Ishikawa (cell line): ENCODE results near the gene ZNF669.

Experiments
- CEBPB ChIP-seq: IDR thresholded peaks from 2 replicates; pipeline ENCODE4 v1.6.1; 2012
- CREB1 ChIP-seq: IDR thresholded peaks from 2 replicates; pipeline ENCODE4 v1.6.1; 2012; ENCODE audit warnings: low read depth
- EGR1 ChIP-seq: IDR thresholded peaks from 2 replicates; pipeline ENCODE4 v1.6.1; 2012
- EP300 ChIP-seq: IDR thresholded peaks from 2 replicates; pipeline ENCODE4 v1.6.1; 2012; ENCODE audit warnings: borderline replicate concordance
- FOXM1 ChIP-seq: IDR thresholded peaks from 2 replicates; pipeline ENCODE4 v1.6.1; 2012; ENCODE audit warnings: low read depth, borderline replicate concordance
- NFIC ChIP-seq: IDR thresholded peaks from 2 replicates; pipeline ENCODE4 v1.6.1; 2012
- RAD21 ChIP-seq: IDR thresholded peaks from 2 replicates; pipeline ENCODE4 v1.6.1; 2012; ENCODE audit warnings: low read depth
- TAF1 ChIP-seq: IDR thresholded peaks from 2 replicates; pipeline ENCODE4 v1.6.1; 2012; ENCODE audit warnings: low read depth, mild to moderate bottlenecking
- TCF12 ChIP-seq: IDR thresholded peaks from 2 replicates; pipeline ENCODE4 v1.6.1; 2012; ENCODE audit warnings: low read depth
- TEAD4 ChIP-seq: IDR thresholded peaks from 2 replicates; pipeline ENCODE4 v1.6.1; 2012
- YY1 ChIP-seq: IDR thresholded peaks from 2 replicates; pipeline ENCODE4 v1.6.1; 2012; ENCODE audit warnings: low read depth
- ZBTB7A ChIP-seq: IDR thresholded peaks from 2 replicates; pipeline ENCODE4 v1.6.1; 2012; ENCODE audit warnings: low read depth
- TF ChIP-seq, protein P1 (sequence below): IDR thresholded peaks from 2 replicates; pipeline ENCODE4 v1.6.1; 2012
- TF ChIP-seq, protein P2 (sequence below): IDR thresholded peaks from 2 replicates; pipeline ENCODE4 v1.6.1; 2012
- TF ChIP-seq, protein P3 (sequence below): IDR thresholded peaks from 2 replicates; pipeline ENCODE4 v1.6.1; 2012; ENCODE audit warnings: low read depth, mild to moderate bottlenecking

Gene ZNF669

DNA sequence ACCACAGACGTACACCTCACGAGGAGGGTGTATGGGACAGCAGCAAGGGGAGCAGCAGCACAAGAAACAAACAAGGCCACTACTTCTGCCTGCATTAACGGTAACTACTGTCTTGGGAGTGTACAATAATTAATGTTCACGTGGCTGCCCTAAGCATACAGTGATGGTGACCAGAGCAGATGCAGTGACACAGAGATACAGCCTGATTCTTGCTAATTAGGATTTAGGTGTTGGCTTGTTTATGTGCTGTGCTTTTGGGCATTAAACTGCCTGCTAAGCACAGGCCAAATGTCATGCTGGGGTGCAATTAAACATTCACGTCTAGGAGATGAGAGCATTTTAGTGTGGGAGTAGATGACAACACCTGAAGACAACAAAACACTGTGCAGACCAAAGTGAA is 7.2 kb downstream of the ZNF669 start:
- TF ChIP-seq FOXM1, result no peak

DNA sequence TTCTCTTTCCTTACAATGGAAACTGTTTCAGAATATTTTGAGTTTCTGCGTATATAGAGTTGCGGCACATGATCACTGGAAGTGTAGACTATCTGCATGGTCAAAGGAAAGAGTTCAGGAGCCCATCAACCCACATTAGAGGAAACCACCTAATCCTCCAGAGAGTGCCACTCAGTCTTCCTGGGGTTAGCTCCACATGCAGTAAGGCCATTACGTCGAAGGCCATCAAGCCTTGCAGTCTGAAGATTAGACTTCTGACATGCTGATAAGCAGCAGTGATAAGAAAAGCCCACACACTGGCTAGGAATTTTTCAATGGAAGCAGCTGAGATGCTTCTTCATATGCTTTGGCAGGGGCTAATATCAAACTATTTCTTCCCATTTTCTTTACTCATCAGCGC is 7.6 kb downstream of the ZNF669 start:
- TF ChIP-seq, protein P1, sequence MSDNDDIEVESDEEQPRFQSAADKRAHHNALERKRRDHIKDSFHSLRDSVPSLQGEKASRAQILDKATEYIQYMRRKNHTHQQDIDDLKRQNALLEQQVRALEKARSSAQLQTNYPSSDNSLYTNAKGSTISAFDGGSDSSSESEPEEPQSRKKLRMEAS, result no peak
- TF ChIP-seq EGR1 (no peak), RAD21 (no peak), FOXM1 (no peak), ZBTB7A (no peak), TCF12 (no peak), EP300 (no peak), YY1 (no peak)
- TF ChIP-seq, protein P2, sequence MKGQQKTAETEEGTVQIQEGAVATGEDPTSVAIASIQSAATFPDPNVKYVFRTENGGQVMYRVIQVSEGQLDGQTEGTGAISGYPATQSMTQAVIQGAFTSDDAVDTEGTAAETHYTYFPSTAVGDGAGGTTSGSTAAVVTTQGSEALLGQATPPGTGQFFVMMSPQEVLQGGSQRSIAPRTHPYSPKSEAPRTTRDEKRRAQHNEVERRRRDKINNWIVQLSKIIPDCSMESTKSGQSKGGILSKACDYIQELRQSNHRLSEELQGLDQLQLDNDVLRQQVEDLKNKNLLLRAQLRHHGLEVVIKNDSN, result no peak

DNA sequence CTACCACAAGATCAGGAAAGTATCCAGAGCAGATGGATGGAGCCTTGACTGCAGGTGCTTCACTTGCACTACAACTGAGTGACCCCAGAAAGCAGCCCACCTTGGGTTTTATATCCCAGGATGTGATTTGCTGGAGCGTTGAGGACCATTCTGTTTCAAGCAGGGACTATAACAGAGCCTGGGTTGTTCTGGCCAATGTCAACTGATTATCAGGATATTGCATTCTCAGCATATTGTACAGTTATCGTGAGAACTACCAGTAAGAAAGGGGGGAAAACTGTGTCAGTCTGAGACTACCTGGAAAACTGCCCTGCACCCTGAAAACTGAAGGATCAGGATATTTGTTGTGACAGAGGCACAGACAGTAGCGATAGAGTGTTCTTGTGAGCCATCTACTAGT is 8.0 kb downstream of the ZNF669 start:
- TF ChIP-seq CEBPB, result no peak
- TF ChIP-seq TAF1, result no peak
- TF ChIP-seq, protein P2, result no peak
- TF ChIP-seq EGR1, result no peak
- no peak for TF ChIP-seq FOXM1
- no peak for TF ChIP-seq TCF12
- TF ChIP-seq ZBTB7A, result no peak
- no peak for TF ChIP-seq EP300
- TF ChIP-seq, protein P1, result no peak
- TF ChIP-seq RAD21, result no peak
- TF ChIP-seq CREB1, result no peak

DNA sequence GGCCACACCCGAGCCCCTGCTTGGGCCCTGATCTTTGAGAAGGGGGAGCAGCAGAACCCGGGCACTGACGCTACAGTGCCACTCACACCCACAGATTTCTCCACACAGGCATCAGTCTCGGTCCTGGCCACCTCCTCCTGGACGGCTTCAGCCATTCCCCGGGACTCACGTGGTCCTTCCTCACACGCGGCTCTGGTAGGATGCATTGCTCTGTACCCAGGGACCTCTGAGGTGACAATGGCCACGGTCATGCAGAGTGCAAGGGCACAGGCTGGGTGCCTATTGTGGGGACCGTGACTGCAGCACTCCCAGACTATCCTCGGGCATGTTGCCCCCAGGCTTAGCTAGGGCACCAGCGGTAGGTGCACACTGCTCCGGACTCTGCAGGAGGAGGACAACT is 13.7 kb downstream of the ZNF669 start:
- TF ChIP-seq, protein P3, sequence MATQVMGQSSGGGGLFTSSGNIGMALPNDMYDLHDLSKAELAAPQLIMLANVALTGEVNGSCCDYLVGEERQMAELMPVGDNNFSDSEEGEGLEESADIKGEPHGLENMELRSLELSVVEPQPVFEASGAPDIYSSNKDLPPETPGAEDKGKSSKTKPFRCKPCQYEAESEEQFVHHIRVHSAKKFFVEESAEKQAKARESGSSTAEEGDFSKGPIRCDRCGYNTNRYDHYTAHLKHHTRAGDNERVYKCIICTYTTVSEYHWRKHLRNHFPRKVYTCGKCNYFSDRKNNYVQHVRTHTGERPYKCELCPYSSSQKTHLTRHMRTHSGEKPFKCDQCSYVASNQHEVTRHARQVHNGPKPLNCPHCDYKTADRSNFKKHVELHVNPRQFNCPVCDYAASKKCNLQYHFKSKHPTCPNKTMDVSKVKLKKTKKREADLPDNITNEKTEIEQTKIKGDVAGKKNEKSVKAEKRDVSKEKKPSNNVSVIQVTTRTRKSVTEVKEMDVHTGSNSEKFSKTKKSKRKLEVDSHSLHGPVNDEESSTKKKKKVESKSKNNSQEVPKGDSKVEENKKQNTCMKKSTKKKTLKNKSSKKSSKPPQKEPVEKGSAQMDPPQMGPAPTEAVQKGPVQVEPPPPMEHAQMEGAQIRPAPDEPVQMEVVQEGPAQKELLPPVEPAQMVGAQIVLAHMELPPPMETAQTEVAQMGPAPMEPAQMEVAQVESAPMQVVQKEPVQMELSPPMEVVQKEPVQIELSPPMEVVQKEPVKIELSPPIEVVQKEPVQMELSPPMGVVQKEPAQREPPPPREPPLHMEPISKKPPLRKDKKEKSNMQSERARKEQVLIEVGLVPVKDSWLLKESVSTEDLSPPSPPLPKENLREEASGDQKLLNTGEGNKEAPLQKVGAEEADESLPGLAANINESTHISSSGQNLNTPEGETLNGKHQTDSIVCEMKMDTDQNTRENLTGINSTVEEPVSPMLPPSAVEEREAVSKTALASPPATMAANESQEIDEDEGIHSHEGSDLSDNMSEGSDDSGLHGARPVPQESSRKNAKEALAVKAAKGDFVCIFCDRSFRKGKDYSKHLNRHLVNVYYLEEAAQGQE, result no peak
- TF ChIP-seq EP300 (no peak), RAD21 (no peak), TEAD4 (no peak), TCF12 (no peak), NFIC (no peak), ZBTB7A (no peak), CEBPB (no peak), FOXM1 (no peak), CREB1 (no peak), TAF1 (no peak), EGR1 (no peak), YY1 (no peak)
- TF ChIP-seq, protein P1, result no peak
- TF ChIP-seq, protein P2, result no peak

DNA sequence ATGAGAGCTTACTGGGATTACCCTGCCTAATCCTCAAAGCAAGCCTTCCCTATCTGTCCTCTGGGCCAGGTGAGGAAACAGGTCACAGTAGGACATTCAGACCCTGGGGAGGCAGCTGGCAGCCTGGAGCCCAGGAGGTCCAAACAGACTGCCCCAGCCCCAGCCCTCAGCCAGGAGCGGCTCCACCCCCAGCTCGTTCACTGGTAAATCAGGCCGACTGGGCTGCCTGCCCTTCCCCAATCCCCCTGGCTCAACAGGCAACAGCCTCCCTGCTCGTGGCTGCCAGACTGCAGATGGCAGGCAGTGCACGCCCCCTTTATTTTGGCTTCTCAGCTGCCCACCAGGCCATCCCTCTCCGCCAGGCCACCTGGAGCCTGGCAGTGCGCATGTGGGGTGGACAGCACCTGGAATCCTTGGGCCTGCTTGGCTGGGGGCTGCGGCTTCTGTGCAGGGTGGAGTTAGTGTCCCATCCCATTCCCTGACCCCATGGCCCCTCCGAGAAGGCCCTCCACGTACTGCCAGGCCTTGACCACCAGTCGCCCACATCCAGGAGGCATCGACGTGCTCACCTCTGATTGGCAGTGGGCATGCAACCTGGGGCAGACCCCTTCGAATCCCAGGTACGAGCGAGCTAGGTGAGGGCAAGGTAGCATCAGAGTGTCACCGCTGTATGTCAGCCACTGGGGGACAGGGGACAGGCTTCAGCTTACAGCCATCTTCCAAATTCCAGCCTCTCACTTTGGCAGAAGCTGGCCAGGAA is 14.4 kb downstream of the ZNF669 start:
- no peak for TF ChIP-seq EGR1
- TF ChIP-seq TEAD4, result no peak
- no peak for TF ChIP-seq TCF12
- no peak for TF ChIP-seq RAD21
- TF ChIP-seq, protein P2, result no peak
- TF ChIP-seq, protein P1, result no peak
- no peak for TF ChIP-seq NFIC
- TF ChIP-seq, protein P3, result no peak
- no peak for TF ChIP-seq ZBTB7A
- TF ChIP-seq CEBPB, result no peak
- no peak for TF ChIP-seq TAF1
